Measurements from ENCODE around the gene PNN.

GRCh38 chr14:39177168-39177545 is 2.1 kb downstream of the PNN start:
- TF ChIP-seq CTCF (IDR thresholded peaks at IDR 0.05) (no peak), POLR2A (IDR thresholded peaks at IDR 0.05) (no peak)
